ENCODE results near the gene PKD1L1. TPM values are rescaled to one million over a fixed set of nuclear protein-coding genes. Genes with fewer than 3 reads are reported as not detected.
"Not testable (repeated sequence)": the region's sequence is repeated elsewhere in the genome, so short reads cannot be mapped to it uniquely, and the experiment has no call there.

The PKD1L1 gene
- total RNA-seq, 1 donor from 2014 or later: 0.58 TPM

GRCh38 chr7:47795631-47796030 lies 152.6 kb downstream of the PKD1L1 start:
- DNase-seq (ENCODE audit: low spot score): no peak

DNA sequence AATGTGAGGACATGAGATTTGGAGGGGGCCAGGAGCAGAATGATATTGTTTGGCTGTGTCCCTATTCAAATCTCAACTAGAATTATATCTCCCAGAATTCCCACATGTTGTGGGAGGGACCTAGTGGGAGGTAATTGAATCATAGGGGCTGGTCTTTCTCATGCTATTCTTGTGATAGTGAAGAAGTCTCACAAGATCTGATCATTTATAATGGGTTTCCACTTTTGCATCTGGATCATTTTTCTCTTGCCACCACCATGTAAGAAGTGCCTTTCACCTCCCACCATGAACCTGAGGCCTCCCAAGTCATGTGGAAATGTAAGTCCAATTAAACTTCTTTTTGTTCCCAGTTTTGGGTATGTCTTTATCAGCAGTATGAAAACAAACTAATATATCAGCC lies 153.1 kb downstream of the PKD1L1 start:
- not testable (repeated sequence) for DNase-seq (ENCODE audit: low spot score)

DNA sequence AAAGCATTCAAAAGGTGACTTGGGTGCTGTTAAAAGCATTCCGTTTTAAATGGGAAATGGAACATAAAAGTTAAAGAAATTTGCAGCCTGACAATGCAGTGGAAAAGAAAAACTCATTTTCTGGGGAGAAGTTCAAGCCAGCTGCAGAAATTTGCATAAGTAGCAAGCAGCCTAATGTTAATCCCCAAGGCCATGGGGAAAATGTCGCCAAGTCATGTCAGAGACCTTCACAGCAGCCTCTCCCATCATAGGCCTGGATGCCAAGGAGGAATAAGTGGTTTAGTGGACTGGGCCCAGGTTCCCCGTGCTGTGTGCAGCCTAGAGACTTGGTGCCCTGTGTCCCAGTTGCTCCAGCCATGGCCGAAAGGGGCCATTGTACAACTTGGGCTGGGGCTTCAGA lies 154.2 kb downstream of the PKD1L1 start:
- DNase-seq (ENCODE audit: low spot score): no peak

DNA sequence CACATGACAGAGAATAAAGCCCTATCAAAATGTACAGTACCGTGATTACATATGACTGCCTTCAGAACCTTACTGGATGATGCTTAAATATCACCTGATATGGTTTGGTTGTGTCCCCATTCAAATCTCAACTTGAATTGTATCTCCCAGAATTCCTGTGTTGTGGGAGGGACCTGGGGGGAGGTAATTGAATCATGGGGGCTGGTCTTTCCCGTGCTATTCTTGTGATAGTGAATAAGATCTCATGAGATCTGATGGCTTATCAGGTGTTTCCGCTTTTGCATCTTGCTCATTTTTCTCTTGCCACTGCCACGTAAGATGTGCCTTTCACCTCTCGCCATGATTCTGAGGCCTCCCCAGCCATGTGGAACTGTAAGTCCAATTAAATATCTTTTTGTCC lies 155.1 kb downstream of the PKD1L1 start:
- not testable (repeated sequence) for DNase-seq (ENCODE audit: low spot score)

- DNase-seq (ENCODE audit: low spot score): no peak
Measured at GRCh38 chr7:47792521-47793121, 155.6 kb downstream of the PKD1L1 start.

DNA sequence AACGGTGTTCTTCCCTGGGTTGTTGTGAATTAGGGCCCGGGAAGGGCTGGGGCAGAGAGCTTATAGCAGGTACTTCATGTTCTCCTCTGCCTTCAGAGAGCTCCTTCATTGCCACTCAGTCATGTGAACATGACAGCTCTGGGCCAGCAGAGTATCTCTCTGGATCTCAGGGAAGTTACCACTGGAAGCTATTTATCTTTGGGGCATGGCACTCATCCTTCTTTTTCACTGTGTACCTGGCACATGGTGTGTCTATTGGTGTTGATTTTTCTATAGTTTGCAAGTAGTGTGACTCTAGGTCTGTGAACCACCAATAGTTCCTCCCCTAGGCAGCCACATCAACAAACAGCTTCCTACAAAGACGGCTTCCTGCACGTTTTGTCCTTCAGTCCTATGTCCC lies 156.6 kb downstream of the PKD1L1 start:
- DNase-seq (ENCODE audit: low spot score): no peak

DNA sequence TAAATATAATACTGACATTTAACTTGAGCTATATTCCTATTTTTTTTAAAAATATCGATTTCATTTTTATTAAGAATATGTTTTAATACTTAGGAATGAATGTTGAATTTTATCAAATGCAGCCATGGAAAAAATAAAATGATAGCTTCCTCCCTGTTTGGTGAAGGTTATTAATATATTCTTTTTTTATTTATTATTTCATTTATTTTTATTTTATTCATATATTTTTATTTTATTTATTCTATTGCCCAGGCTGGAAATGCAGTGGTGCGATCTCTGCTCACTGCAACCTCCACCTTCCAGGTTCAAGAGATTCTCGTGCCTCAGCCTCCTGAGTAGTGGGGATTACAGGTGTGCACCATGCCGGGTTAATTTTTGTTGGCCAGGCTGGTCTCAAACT lies 160.2 kb downstream of the PKD1L1 start:
- DNase-seq (ENCODE audit: low spot score): no peak

DNA sequence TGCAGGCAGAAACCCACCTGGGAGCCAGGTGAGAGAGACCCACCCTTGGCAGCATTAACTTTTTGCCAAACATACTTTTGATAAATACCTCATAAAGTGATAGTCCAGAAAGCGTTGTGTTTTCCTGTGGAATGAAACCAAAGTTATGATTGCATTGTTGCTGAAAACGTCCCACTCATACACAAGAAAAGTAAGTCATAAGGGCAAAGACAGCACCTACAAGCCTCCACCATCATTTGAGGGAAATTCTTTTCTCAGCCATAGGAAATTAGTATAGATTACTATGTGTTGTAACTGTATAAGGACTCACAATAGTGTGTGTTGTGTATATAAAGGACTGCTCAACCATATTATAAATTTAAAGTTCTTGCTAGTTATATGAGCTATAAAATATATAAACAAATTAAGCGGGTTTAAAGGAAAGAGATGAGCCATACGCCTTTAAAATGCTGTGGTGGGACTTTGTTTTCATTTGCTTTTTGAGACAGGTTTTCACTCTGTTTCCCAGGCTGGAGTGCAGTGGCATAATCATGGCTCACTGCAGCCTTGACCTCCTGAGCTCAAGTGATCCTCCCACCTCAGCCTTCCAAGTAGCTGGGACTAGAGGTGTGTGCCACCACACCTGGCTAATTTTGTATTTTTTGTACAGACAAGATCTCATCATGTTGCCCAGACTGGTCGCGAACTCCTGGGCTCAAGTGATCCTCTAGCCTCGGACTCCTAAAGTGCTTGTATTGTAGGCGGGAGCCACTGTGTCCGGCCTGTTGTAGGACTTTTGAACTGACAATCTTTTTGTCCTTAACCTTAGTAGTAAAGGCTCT lies 160.8 kb downstream of the PKD1L1 start:
- DNase-seq (ENCODE audit: low spot score): no peak

DNA sequence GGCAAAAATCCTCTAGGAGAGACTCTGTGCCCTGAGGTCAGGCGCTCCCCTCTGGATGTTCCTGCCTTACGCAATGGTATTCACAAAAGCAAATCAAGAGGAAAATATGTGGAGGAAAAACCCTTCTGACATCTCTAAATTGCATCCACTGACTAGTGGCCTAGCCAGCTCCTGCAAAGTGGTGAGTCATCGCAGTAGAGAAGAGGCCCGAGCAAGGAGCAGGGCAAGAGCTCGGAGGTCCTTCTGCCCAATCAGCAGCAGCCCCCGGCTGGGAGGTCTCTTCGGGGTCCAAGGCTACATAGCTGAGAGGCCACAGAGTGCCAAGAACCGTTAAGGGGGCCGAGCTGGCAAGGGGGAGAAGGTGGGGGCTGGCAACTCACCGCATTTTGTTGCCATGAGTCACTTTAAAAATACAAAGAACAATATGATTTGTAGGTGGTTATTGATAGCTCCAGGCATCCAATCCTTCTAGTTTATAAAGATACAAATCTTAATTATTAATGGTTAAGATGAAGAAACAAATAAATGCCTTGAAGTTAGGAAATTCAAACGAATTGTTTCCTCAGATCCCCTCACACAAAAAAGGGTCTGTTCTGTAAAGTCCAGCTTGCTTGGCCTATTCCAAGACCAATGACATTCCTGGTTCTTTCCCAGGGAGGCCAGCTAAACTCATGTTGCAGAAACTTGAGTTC lies 161.6 kb downstream of the PKD1L1 start:
- DNase-seq (ENCODE audit: low spot score): no peak

DNA sequence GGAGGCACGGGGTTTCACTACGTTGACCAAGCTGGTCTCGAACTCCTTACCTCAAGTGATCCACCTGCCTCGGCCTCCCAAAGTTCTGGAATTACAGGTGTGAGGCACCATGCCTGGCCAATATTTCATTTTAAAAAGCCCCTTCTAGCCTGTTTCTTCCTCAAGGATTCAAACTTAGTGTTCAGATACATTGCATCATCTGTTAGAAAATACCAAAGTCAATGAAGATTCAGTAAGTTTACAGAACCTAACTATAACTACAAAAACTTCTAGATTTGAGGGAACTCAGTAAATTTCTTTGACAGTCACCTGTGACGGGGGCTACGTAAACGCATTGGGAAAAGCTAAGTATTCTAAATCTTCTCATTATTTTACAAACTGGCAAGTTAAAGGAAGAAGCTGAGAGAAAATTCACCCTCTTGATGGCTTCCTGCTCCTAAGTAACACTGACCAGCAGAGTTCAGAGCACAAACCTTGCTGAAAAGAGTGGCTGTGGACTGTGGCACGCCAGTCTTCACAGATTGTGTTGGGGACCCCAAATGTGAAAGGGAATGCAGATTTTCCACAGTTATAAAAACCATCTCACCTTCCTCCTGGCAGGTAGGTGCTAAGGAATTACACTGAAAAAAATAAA lies 162.2 kb downstream of the PKD1L1 start:
- no peak for DNase-seq (ENCODE audit: low spot score)

DNA sequence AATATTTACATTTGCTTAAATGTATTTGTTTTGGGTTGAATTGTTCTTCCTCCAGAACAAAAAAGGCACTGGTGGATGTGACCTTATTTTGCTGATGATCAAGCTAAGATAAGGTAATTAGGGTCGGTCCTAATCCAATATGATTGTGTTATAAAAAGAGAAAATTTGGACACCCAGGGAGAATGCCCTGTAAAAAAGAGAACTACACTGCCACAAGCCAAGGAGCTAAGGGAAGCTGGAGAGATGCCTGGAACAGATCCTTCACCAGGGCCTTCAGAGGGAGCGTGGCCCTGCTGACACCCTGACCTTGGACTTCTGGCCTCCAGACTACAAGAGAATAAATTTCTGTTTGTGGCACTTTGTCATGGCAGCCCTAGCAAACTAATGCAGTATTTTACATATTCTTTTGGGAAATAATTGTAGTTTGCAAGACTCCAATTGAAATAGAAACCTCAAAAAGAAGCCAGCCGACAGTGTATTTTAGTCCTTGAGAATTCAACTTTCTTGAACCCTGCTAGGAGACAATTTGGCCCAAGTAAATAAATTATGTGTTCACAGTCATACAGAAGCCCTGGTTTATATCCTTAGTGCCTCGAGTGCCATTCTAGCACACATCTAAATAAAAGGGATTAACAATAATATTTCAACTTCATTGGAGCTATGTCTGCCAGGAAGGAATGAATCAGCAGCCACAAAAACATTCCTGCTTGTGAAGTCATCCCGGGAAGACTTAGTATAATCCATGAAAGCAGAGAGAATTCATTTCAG lies 164.6 kb downstream of the PKD1L1 start:
- no peak for DNase-seq (ENCODE audit: low spot score)

DNA sequence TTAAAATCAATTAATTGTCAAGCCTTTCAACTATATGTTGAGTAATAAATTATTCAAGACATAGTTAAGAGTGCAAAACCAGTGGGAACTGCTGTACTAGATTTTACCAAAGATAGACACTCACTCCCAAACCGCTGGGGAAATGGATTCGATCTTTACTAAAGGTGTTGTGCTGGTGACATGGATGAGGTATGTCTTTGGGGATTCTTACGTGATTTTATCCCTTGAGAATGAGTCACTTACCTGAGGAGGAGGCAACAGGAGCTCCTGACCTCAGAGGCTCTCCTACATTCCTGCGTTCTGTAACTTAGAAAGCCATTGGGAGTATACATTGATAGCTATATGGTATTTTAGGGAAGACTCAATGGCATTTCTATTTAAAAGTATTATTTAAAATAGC lies 165.5 kb downstream of the PKD1L1 start:
- DNase-seq (ENCODE audit: low spot score): no peak

GRCh38 chr7:47782022-47782421 lies 166.2 kb downstream of the PKD1L1 start:
- no peak for DNase-seq (ENCODE audit: low spot score)

GRCh38 chr7:47780555-47780954 lies 167.7 kb downstream of the PKD1L1 start:
- no peak for DNase-seq (ENCODE audit: low spot score)

DNA sequence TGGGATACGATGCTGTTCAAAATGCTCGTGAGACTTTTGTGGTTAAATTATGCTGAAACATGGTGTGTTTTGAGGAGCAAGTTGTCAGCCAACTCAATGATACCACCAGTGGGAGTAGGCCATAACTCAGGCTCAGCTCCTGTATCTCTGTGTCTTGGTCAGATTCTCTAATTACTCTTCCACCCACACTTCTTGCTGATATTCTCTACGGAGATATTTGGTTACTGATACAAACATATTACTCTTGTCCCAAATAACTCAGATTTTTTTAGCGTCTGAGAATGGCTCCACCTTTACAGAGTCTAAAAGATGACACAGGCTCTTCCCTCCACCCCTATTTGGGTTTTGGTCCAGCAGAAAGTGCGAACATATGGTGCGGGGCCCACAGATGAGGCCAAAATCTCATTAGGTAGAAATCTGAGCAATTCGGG lies 168.9 kb downstream of the PKD1L1 start:
- no peak for DNase-seq (ENCODE audit: low spot score)

GRCh38 chr7:47778153-47778661 lies 170.1 kb downstream of the PKD1L1 start:
- no peak for DNase-seq (ENCODE audit: low spot score)

GRCh38 chr7:47777531-47778152 lies 170.6 kb downstream of the PKD1L1 start:
- DNase-seq (ENCODE audit: low spot score): no peak

DNA sequence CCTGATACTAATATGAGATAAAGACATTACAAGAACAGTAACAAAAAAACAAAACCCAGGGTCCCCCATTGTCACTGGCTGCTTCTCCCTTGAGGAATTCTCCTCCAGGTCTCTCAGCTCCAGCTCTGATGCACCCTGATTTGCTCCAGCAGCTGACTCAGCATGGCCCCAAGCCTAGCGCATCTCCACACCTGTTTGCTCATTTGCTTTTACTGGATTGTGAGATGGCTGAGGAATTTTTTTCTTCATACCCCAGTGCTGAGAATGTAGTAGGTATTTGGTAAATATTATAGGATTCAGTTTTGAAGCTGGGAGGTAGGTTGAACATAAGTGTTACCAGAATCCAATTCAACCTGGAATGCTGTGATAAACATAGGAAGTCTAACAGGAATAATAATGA lies 171.9 kb downstream of the PKD1L1 start:
- no peak for DNase-seq (ENCODE audit: low spot score)

DNA sequence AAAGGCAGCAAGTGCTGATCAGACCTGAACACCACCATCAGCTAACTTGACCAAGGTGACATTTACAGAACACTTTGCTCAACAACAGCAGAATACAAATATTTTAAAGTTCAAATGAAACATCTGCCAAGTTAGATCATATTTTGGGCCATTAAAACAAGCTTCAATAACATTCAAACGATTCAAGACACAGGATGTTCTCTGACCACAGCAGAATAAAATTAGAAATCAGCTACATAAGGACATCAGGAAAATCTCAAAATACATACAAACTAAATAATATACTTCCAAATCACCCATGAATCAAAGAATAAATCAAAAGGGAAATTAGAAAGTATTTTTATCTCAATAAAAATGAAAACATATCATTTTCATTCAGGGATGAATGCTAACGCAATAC lies 173.0 kb downstream of the PKD1L1 start:
- no peak for DNase-seq (ENCODE audit: low spot score)

GRCh38 chr7:47772492-47772891 lies 175.8 kb downstream of the PKD1L1 start:
- DNase-seq (ENCODE audit: low spot score): no peak
